Heart left ventricle (tissue), 13 donors: Measurements from ENCODE around the gene SEPTIN10.

ENCODE experiments used
- CTCF ChIP-seq, 12 donors: fragments of 200-600 bp; sonication (generic) in 4 of 12; IDR thresholded peaks; one replicate each; pipeline versions ENCODE4 v1.5.0 to v1.8.0; 2018 to 2022; ENCODE audit warnings: antibody characterized with exemption in 12 of 12, mild to moderate bottlenecking in 5 of 12
- POLR2A ChIP-seq, 2 donors: fragments of 450-650 bp; IDR thresholded peaks; one replicate each; pipeline ENCODE4 v1.6.1; 2017; ENCODE audit warnings: antibody characterized with exemption in 2 of 2, mild to moderate bottlenecking in 2 of 2, moderate library complexity in 2 of 2
- donor health status: ischemic (EF 13 %, LVEDD 7.1; RV severe dilation, severe dysfunction).
- donor health status: DM: no; HTN: yes; CAD: no.
- donor health status: DM: no; HTN: no; CAD: no.
- donor health status: ischemic (EF 25% LVEDD 6.9; RV normal size, moderate dysfunction).
- donor health status: ischemic (EF 25% LVEDD 5.7; RV mildly dilated, moderate dysfunction).
- donor health status: ischemic (EF 35%, LVEDD 5.7; RV mildly dilated, moderate dysfunction).
- donor health status: nonischemic (EF 11% LVEDD 7.7; RV severe dilation, severe dysfunction).
- donor health status: DM: yes; HTN: yes; CAD: no.
- donor health status: PGD.
- donor health status: ischemic (EF 29% LVEDD 5.4; RV normal size, mild dysfunction).
- donor health status: nonischemic (EF 23%, LVEDD 6.1; RV moderate dilation, normal function).

- TF ChIP-seq CTCF (IDR thresholded peaks at IDR 0.05), result no peak
- TF ChIP-seq POLR2A (IDR thresholded peaks at IDR 0.05), result no peak
Measured at GRCh38 chr2:109623923-109624322, 10.2 kb upstream of the SEPTIN10 start.
